H9 (cell line): ENCODE data around the gene UBA1. TPM values are rescaled to one million over a fixed set of nuclear protein-coding genes. Genes with fewer than 3 reads are reported as not detected.

Source experiments
- DNase-seq: peaks from one replicate; pipeline ENCODE4 v3.0.0-alpha.2; 2017
- H2AFZ ChIP-seq: one replicate; pipeline ENCODE4 v1.6.1; 2013; ENCODE audit warnings: mild to moderate bottlenecking, low read length, control low read depth, moderate library complexity
- H2AK5ac ChIP-seq: 2 replicates; pipeline ENCODE4 v1.6.1; 2013; ENCODE audit warnings: low read length, control low read depth, mixed read lengths; ENCODE audit not compliant: insufficient read length
- H2BK120ac ChIP-seq: one replicate; pipeline ENCODE4 v1.6.1; 2013; ENCODE audit warnings: low read depth, mild to moderate bottlenecking, low read length, control low read depth, inconsistent platforms; ENCODE audit not compliant: poor library complexity, severe bottlenecking
- H2BK12ac ChIP-seq: 2 replicates; pipeline ENCODE4 v1.6.1; 2013; ENCODE audit warnings: low read length, control low read depth, mixed read lengths, low read depth; ENCODE audit not compliant: insufficient read length
- H2BK15ac ChIP-seq: 2 replicates; pipeline ENCODE4 v1.6.1; 2013; ENCODE audit warnings: low read depth, low read length, control low read depth
- H2BK20ac ChIP-seq: one replicate; pipeline ENCODE4 v1.6.1; 2013; ENCODE audit warnings: low read depth, mild to moderate bottlenecking, low read length, control low read depth, inconsistent platforms; ENCODE audit not compliant: poor library complexity, severe bottlenecking
- H2BK5ac ChIP-seq: 2 replicates; pipeline ENCODE4 v1.6.1; 2013; ENCODE audit warnings: low read length, control low read depth, mixed read lengths; ENCODE audit not compliant: insufficient read length
- H3K14ac ChIP-seq: 2 replicates; pipeline ENCODE4 v1.6.1; 2013; ENCODE audit warnings: low read length, control low read depth; ENCODE audit not compliant: insufficient read depth
- H3K18ac ChIP-seq: 2 replicates; pipeline ENCODE4 v1.6.1; 2013; ENCODE audit warnings: low read depth, mild to moderate bottlenecking, mixed read lengths, low read length, control low read depth; ENCODE audit not compliant: insufficient read length
- H3K23ac ChIP-seq: 2 replicates; pipeline ENCODE4 v1.6.1; 2013; ENCODE audit warnings: low read length, control low read depth, mixed read lengths, low read depth; ENCODE audit not compliant: insufficient read length
- H3K23me2 ChIP-seq: 2 replicates; pipeline ENCODE4 v1.6.1; 2013; ENCODE audit warnings: low read depth, mild to moderate bottlenecking, mixed read lengths, low read length, control low read depth; ENCODE audit not compliant: insufficient read length, poor library complexity, severe bottlenecking
- H3K27ac ChIP-seq: 2 replicates; pipeline ENCODE4 v1.5.1; 2013; ENCODE audit warnings: low read length, control low read depth, mixed read lengths, low read depth; ENCODE audit not compliant: insufficient read length
- H3K27me3 ChIP-seq: 2 replicates; pipeline ENCODE4 v1.6.1; 2013; ENCODE audit warnings: low read length, control low read depth, inconsistent platforms; ENCODE audit not compliant: insufficient read depth
- H3K4ac ChIP-seq: 2 replicates; pipeline ENCODE4 v1.6.1; 2013; ENCODE audit warnings: low read depth, mild to moderate bottlenecking, control low read depth, inconsistent platforms, low read length, moderate library complexity
- H3K4me1 ChIP-seq: 2 replicates; pipeline ENCODE4 v1.6.1; 2013; ENCODE audit warnings: low read length, control low read depth, inconsistent platforms; ENCODE audit not compliant: insufficient read depth
- H3K4me2 ChIP-seq: 2 replicates; pipeline ENCODE4 v1.6.1; 2013; ENCODE audit warnings: low read length, control low read depth, mixed read lengths; ENCODE audit not compliant: insufficient read length, insufficient read depth
- H3K56ac ChIP-seq: 2 replicates; pipeline ENCODE4 v1.6.1; 2013; ENCODE audit warnings: low read depth, mild to moderate bottlenecking, mixed read lengths, low read length, control low read depth; ENCODE audit not compliant: insufficient read length
- H3K79me1 ChIP-seq: 2 replicates; pipeline ENCODE4 v1.6.1; 2013; ENCODE audit warnings: low read depth, mild to moderate bottlenecking, moderate library complexity, low read length, control low read depth, inconsistent platforms; ENCODE audit not compliant: insufficient read depth, poor library complexity, severe bottlenecking
- H3K79me2 ChIP-seq: 2 replicates; pipeline ENCODE4 v1.6.1; 2013; ENCODE audit warnings: low read length, control low read depth, inconsistent platforms; ENCODE audit not compliant: insufficient read depth
- H3K9ac ChIP-seq: 2 replicates; pipeline ENCODE4 v1.6.1; 2013; ENCODE audit warnings: low read length, control low read depth, mixed read lengths; ENCODE audit not compliant: insufficient read length; ENCODE audit errors: extremely low read depth
- H3K9me3 ChIP-seq: one replicate; pipeline ENCODE4 v1.6.1; 2013; ENCODE audit warnings: low read depth, low read length, inconsistent platforms; ENCODE audit not compliant: control insufficient read depth
- H3T11ph ChIP-seq: one replicate; pipeline ENCODE4 v1.6.1; 2013; ENCODE audit warnings: mild to moderate bottlenecking, low read length, control low read depth, inconsistent platforms
- H4K20me1 ChIP-seq: one replicate; pipeline ENCODE4 v1.6.1; 2013; ENCODE audit not compliant: control insufficient read depth, insufficient read length, insufficient read depth
- H4K5ac ChIP-seq: 2 replicates; pipeline ENCODE4 v1.6.1; 2013; ENCODE audit warnings: low read depth, mild to moderate bottlenecking, mixed read lengths, low read length, control low read depth; ENCODE audit not compliant: insufficient read length
- H4K8ac ChIP-seq: replicated peaks from 2 replicates; pipeline ENCODE4 v1.6.1; 2013; ENCODE audit warnings: low read length, control low read depth, mixed read lengths, low read depth; ENCODE audit not compliant: insufficient read length
- H4K91ac ChIP-seq: 2 replicates; pipeline ENCODE4 v1.6.1; 2013; ENCODE audit warnings: low read depth, mild to moderate bottlenecking, moderate library complexity, mixed read lengths, low read length, control low read depth; ENCODE audit not compliant: insufficient read length
- H3K27ac Mint-ChIP-seq, 3 experiments: 2 replicates in 2 of 3; 3 replicates in 1 of 3; pipeline ENCODE4 v1.8.0; 2020 to 2021; ENCODE audit warnings: mixed read lengths in 3 of 3, mild to moderate bottlenecking in 1 of 3, moderate library complexity in 1 of 3
- H3K27me3 Mint-ChIP-seq: 2 replicates; pipeline ENCODE4 v1.8.0; 2021; ENCODE audit warnings: low read depth, mild to moderate bottlenecking, moderate library complexity, mixed read lengths
- H3K36me3 Mint-ChIP-seq, 3 experiments: 2 replicates in 2 of 3; 3 replicates in 1 of 3; pipeline ENCODE4 v1.8.0; 2020 to 2021; ENCODE audit warnings: low read depth in 3 of 3, mixed read lengths in 3 of 3; ENCODE audit not compliant: insufficient read depth in 1 of 3
- H3K4me1 Mint-ChIP-seq, 2 experiments: 2 replicates each; pipeline ENCODE4 v1.8.0; 2020; ENCODE audit warnings: mixed read lengths in 2 of 2
- H3K4me3 Mint-ChIP-seq, 2 experiments: 2 replicates in 1 of 2; 3 replicates in 1 of 2; pipeline ENCODE4 v1.8.0; 2020 to 2021; ENCODE audit warnings: mild to moderate bottlenecking in 2 of 2, mixed read lengths in 2 of 2, moderate library complexity in 1 of 2
- H3K9me3 Mint-ChIP-seq, 2 experiments: 2 replicates in 1 of 2; 3 replicates in 1 of 2; pipeline ENCODE4 v1.8.0; 2020; ENCODE audit warnings: mild to moderate bottlenecking in 2 of 2, mixed read lengths in 2 of 2, moderate library complexity in 1 of 2
- CTCF ChIP-seq: fragments of 200-600 bp; sonication (generic); conservative IDR thresholded peaks from 3 replicates; pipeline ENCODE4 v1.8.0; 2021; ENCODE audit warnings: antibody characterized with exemption, mild to moderate bottlenecking
- WGBS: extraction: QIAGEN DNeasy Blood & Tissue Kit; methylation state at CpG from one replicate; pipeline ENCODE4 v1.1.7; 2013; ENCODE audit warnings: missing lambda C conversion rate, low lambda C conversion rate, mixed read lengths; ENCODE audit not compliant: insufficient read length; ENCODE audit errors: extremely low coverage; 5-methylcytosine and 5-hydroxymethylcytosine counted together
- total RNA-seq: library from RNA; stranded (reverse); gene quantifications from 2 replicates; pipeline ENCODE4 v1.2.1, GENCODE V29; 2021

The UBA1 gene
- total RNA-seq, 1 experiment from 2014 or later: 427 TPM

- H3K4me3 Mint-ChIP-seq: no peak overlapping the region
- no peak overlapping the region for H3K23ac ChIP-seq
- no peak for TF ChIP-seq CTCF
Observed at GRCh38 chrX:47248576-47248975, 54.9 kb downstream of the UBA1 start.

More at GRCh38 chrX:47248576-47248975, 54.9 kb downstream of the UBA1 start:
- Histone ChIP-seq H2BK120ac (no peak overlapping the region), H3K18ac (no peak overlapping the region), H2AFZ (no peak overlapping the region), H3K4me1 (no peaks in the 10 kb centered on the region), H3K23me2 (no peaks in the 10 kb centered on the region), H4K91ac (no peak overlapping the region), H3K79me2 (no peaks in the 10 kb centered on the region), H3K27ac (no peak overlapping the region), H3K4ac (no peak overlapping the region), H3K56ac (no peak overlapping the region), H2BK12ac (no peak overlapping the region), H3K14ac (no peak overlapping the region), H2BK15ac (no peak overlapping the region), H3K4me2 (no peak overlapping the region), H3K9me3 (no peaks in the 10 kb centered on the region), H2BK20ac (no peak overlapping the region), H2BK5ac (no peak overlapping the region), H3K79me1 (no peaks in the 10 kb centered on the region), H2AK5ac (no peak overlapping the region), H4K5ac (no peak overlapping the region), H3T11ph (no peak overlapping the region), H4K8ac (no peak overlapping the region), H4K20me1 (no peaks in the 10 kb centered on the region), H3K9ac (no peak overlapping the region), H3K27me3 (no peaks in the 10 kb centered on the region)
- WGBS: no CpG with 5 or more reads among the region's 6 CpGs
- Mint-ChIP-seq H3K9me3 (peaks cover 5 to 7% of the 10 kb centered on the region in 2 experiments; a peak in 4 of 5 replicates), H3K36me3 (peaks cover 25 to 59% (median 52%) of the 10 kb centered on the region in 3 experiments; a peak in 6 of 7 replicates), H3K4me1 (no peaks in the 10 kb centered on the region), H3K27me3 (no peaks in the 10 kb centered on the region; the same call in none of the 2 replicates), H3K27ac (0 out of 7 replicates have a peak overlapping the region, but pooled peaks of 1 of the 3 experiments have one; percentile 75)
- no peak for DNase-seq
